B cell (primary cell): ENCODE data around the gene DDX27. TPM values are rescaled to one million over a fixed set of nuclear protein-coding genes. Genes with fewer than 3 reads are reported as not detected.

Experiments used
- ATAC-seq: fragments of 200-7000 bp; cut with Tn5 transposase; one replicate; pipeline ENCODE4 v1.10.0; 2021; ENCODE audit warnings: low read depth, mild to moderate bottlenecking, moderate number of reproducible peaks, moderate library complexity
- CTCF ChIA-PET: fragments of 350-600 bp; sonication (Branson Sonifier 250); formaldehyde crosslinking; loops from one replicate; lab custom pipeline; 2021; ENCODE audit warnings: antibody characterized with exemption, inconsistent platforms; lab: Charles Lee
- POLR2A ChIA-PET: fragments of 350-600 bp; sonication (Branson Sonifier 250); formaldehyde crosslinking; loops from one replicate; lab custom pipeline; 2021; ENCODE audit warnings: antibody characterized with exemption; lab: Charles Lee
- DNase-seq: peaks from one replicate; pipeline ENCODE4 v3.0.0; 2013
- H2AFZ ChIP-seq: 2 replicates; pipeline ENCODE4 v1.6.1; 2012; ENCODE audit warnings: mild to moderate bottlenecking, low read depth, low read length; ENCODE audit not compliant: insufficient read depth, poor library complexity, severe bottlenecking
- H3K27ac ChIP-seq, 2 donors: 1 replicate in 1 of 2; 2 replicates in 1 of 2; pipeline ENCODE4 v1.5.1; 2012 to 2013; ENCODE audit warnings: low read length in 2 of 2, mild to moderate bottlenecking in 2 of 2, moderate library complexity in 1 of 2
- H3K27me3 ChIP-seq, 4 experiments: fragments of 200-600 bp in 1 of 4; sonication (generic) in 1 of 4; replicated peaks in 1 of 4; 1 replicate in 2 of 4; 2 replicates in 2 of 4; pipeline versions ENCODE4 v1.6.1 to v1.7.0; 2013 to 2016; ENCODE audit warnings: low read length in 3 of 4, mild to moderate bottlenecking in 2 of 4, mixed read lengths in 1 of 4, moderate library complexity in 1 of 4; ENCODE audit not compliant: insufficient read depth in 4 of 4, control insufficient read depth in 3 of 4; ENCODE audit errors: control extremely low read depth in 1 of 4
- H3K36me3 ChIP-seq, 2 experiments: replicated peaks in 1 of 2; 1 replicate in 1 of 2; 2 replicates in 1 of 2; pipeline versions ENCODE4 v1.6.1 to v1.7.1; 2013; ENCODE audit warnings: low read length in 1 of 2; ENCODE audit not compliant: insufficient read depth in 2 of 2, control insufficient read depth in 1 of 2; ENCODE audit errors: control extremely low read depth in 1 of 2, extremely low read depth in 1 of 2
- H3K4me1 ChIP-seq, 2 donors: fragments of 200-600 bp in 1 of 2; sonication (generic) in 1 of 2; 1 replicate in 1 of 2; 2 replicates in 1 of 2; pipeline versions ENCODE4 v1.5.1 to v1.6.1; 2013 to 2017; ENCODE audit warnings: low read length in 2 of 2; ENCODE audit not compliant: control insufficient read depth in 2 of 2, insufficient read depth in 2 of 2
- H3K4me2 ChIP-seq: replicated peaks from 2 replicates; pipeline ENCODE3; 2012; ENCODE audit warnings: mild to moderate bottlenecking, low read depth, low read length; ENCODE audit not compliant: poor library complexity, severe bottlenecking
- H3K4me3 ChIP-seq, 5 experiments: fragments of 200-600 bp in 1 of 5; sonication (generic) in 1 of 5; 1 replicate in 3 of 5; 2 replicates in 2 of 5; pipeline versions ENCODE4 v1.5.1 to v1.7.0; 2011 to 2016; ENCODE audit warnings: low read length in 4 of 5, mild to moderate bottlenecking in 4 of 5, low read depth in 2 of 5, control low read depth in 1 of 5, moderate library complexity in 1 of 5; ENCODE audit not compliant: insufficient read depth in 1 of 5; ENCODE audit errors: control extremely low read depth in 1 of 5, extremely low read depth in 1 of 5
- H3K79me2 ChIP-seq: fragments of 200-600 bp; sonication (generic); one replicate; pipeline ENCODE4 v1.6.0; 2016; ENCODE audit warnings: low read length; ENCODE audit not compliant: control insufficient read depth, insufficient read depth
- H3K9ac ChIP-seq: fragments of 200-600 bp; sonication (generic); 2 replicates; pipeline ENCODE4 v1.6.1; 2017; ENCODE audit warnings: mild to moderate bottlenecking, low read length, moderate library complexity
- H3K9me3 ChIP-seq, 3 donors: one replicate each; pipeline versions ENCODE4 v1.6.1 to v1.7.1; 2013; ENCODE audit warnings: low read length in 2 of 3; ENCODE audit not compliant: control insufficient read depth in 2 of 3, insufficient read depth in 1 of 3; ENCODE audit errors: control extremely low read depth in 1 of 3
- H4K20me1 ChIP-seq: 2 replicates; pipeline ENCODE4 v1.6.0; 2012; ENCODE audit warnings: mild to moderate bottlenecking, low read length; ENCODE audit not compliant: insufficient read depth, control insufficient read depth, poor library complexity, severe bottlenecking
- H3K27ac Mint-ChIP-seq: one replicate; pipeline ENCODE4 v1.8.0; 2021; ENCODE audit warnings: mixed read lengths
- H3K27me3 Mint-ChIP-seq: one replicate; pipeline ENCODE4 v1.8.0; 2021; ENCODE audit warnings: mixed read lengths
- H3K4me1 Mint-ChIP-seq: one replicate; pipeline ENCODE4 v1.8.0; 2021; ENCODE audit warnings: mixed read lengths
- H3K4me3 Mint-ChIP-seq: one replicate; pipeline ENCODE4 v1.8.0; 2021; ENCODE audit warnings: mixed read lengths
- H3K9me3 Mint-ChIP-seq: one replicate; pipeline ENCODE4 v1.8.0; 2022; ENCODE audit warnings: mixed read lengths; ENCODE audit not compliant: insufficient read depth
- EZH2 ChIP-seq: IDR thresholded peaks from 2 replicates; pipeline ENCODE4 v1.6.1; 2012; ENCODE audit warnings: borderline replicate concordance, low read depth, mild to moderate bottlenecking, moderate library complexity, low read length; ENCODE audit not compliant: insufficient read depth, poor library complexity, severe bottlenecking
- WGBS: methylation state at CpG from one replicate; pipeline ENCODE4 v1.1.5; 2013; ENCODE audit warnings: missing lambda C conversion rate; ENCODE audit not compliant: insufficient coverage; 5-methylcytosine and 5-hydroxymethylcytosine counted together
- intact Hi-C: fragments of 100-400 bp; cut with micrococcal nuclease; formaldehyde crosslinking; loops from one replicate; pipeline ENCODE4 v1.10.0; 2022
- polyA plus RNA-seq: library from polyadenylated mRNA; depleted of rRNA; stranded (reverse); fragments of >200 nt; gene quantifications from 2 replicates; pipeline ENCODE4 v1.2.3, GENCODE V29; 2012
- total RNA-seq, 2 donors: library from RNA; stranded (reverse); fragments of 120-200 nt in 1 of 2; gene quantifications; 1 replicate in 1 of 2; 2 replicates in 1 of 2; pipeline versions ENCODE4 v1.2.3 to v1.2.4, GENCODE V29; 2013 to 2022
- TF ChIP-seq, protein P1 (sequence below): fragments of 200-600 bp; IDR thresholded peaks from one replicate; pipeline ENCODE4 v1.8.0; 2022; ENCODE audit warnings: antibody characterized with exemption, mild to moderate bottlenecking

DDX27 gene
- total and polyA plus RNA-seq, 2 donors (not counting 1 experiment from before 2014, with no cell fraction given) = 55.0 to 74.6 TPM

- DNase-seq (no peak), ATAC-seq (no peak)
- Mint-ChIP-seq H3K27me3 (no peaks in the 10 kb centered on the region), H3K9me3 (peaks cover 12% of the 10 kb centered on the region), H3K4me1 (peaks cover 58% of the 10 kb centered on the region), H3K27ac (peak overlapping the region; percentile 98), H3K4me3 (peak overlapping the region; percentile 99)
- Histone ChIP-seq H3K27me3 (no peaks in the 10 kb centered on the region), H3K4me3 (peak overlapping the region; percentile 38 to 98 (median 96)), H3K27ac (peak overlapping the region; percentile 77 to 98), H3K4me1 (peaks cover 46 to 59% of the 10 kb centered on the region in 2 donors), H3K9ac (peak overlapping the region; percentile 88), H4K20me1 (peaks cover 48% of the 10 kb centered on the region), H2AFZ (peak overlapping the region; percentile 75), H3K36me3 (peaks cover 3 to 52% of the 10 kb centered on the region in 2 experiments), H3K9me3 (peaks cover 1 to 31% (median 27%) of the 10 kb centered on the region in 3 donors), H3K4me2 (peak overlapping the region; percentile 74), H3K79me2 (peaks cover 78% of the 10 kb centered on the region)
- ChIA-PET CTCF (no interaction called here), POLR2A (interaction anchor here (0.7 to 1.6 kb wide), 5 partner anchors 9 to 1734 kb away, joined by 3 to 12 read pairs (median 4); partner anchors contain the start of genes CSE1L, RNF114 and STAU1)
- TF ChIP-seq EZH2 = no peak
- TF ChIP-seq, protein P1, sequence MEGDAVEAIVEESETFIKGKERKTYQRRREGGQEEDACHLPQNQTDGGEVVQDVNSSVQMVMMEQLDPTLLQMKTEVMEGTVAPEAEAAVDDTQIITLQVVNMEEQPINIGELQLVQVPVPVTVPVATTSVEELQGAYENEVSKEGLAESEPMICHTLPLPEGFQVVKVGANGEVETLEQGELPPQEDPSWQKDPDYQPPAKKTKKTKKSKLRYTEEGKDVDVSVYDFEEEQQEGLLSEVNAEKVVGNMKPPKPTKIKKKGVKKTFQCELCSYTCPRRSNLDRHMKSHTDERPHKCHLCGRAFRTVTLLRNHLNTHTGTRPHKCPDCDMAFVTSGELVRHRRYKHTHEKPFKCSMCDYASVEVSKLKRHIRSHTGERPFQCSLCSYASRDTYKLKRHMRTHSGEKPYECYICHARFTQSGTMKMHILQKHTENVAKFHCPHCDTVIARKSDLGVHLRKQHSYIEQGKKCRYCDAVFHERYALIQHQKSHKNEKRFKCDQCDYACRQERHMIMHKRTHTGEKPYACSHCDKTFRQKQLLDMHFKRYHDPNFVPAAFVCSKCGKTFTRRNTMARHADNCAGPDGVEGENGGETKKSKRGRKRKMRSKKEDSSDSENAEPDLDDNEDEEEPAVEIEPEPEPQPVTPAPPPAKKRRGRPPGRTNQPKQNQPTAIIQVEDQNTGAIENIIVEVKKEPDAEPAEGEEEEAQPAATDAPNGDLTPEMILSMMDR = no peak
- under 1% methylated on average over 20 of the region's 22 CpGs for WGBS
- intact Hi-C loops = loop anchor here (1.0 to 5.0 kb wide), 5 partner anchors 58 to 1920 kb away; partner anchors contain the start of genes ARFGEF2, CSE1L, DDX27 and STAU1
These were observed 58.5 kb downstream of the DDX27 start for GRCh38 chr20:49277786-49278035.

DNA sequence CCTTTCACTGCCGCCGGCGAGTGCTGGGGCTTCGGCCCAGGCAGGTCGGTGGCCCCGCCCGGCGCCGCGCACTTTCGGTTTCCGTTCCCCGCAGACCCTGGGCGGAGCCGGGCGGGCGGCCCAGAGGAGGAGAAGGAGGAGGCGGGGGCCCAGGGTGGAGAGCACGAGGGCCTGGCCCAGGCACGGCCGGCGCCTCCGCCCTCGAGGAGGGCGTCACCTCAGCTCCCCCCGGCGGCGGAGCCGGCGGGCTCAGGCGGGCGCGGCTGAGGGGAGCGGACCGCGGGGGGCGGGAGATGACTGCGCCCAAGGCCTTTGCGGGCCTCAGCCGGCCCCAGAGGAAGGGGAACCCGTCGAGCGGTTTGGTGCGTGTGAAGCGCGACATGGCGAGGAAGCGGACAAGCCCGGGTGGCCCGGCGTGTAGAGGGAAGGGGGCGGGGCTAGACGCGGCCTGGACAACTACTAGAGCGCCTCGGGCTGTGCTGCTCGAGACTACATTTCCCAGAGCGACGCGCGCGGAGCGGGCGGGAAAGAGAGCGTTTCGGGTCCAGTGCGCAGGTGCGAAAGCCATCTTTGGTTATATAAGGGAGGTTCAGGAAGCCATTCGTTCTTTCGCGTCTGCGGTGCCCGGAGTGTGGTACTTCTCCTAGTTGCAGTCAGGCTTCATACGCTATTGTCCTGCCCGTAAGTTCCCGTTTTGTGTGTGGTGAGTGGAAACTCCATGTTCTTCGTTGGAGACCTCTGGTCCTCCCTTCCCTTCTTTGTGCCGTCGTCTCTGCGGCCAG lies 59.0 kb downstream of the DDX27 start, which contains the start of gene ZNFX1:
Gene ZNFX1 (minus strand): TSS at position 22 of the 782 bp plus-strand sequence. CDS start 2,218 bp downstream, outside the sequence.
- peaks cover 53% of the 10 kb centered on the region for H4K20me1 ChIP-seq
- H3K4me1 ChIP-seq = peaks cover 50 to 64% of the 10 kb centered on the region in 2 donors
- DNase-seq (peak; percentile 100), ATAC-seq (peak; percentile 82)
- CTCF ChIA-PET = no interaction called here
- peaks cover 3 to 57% of the 10 kb centered on the region in 2 experiments for H3K36me3 ChIP-seq
- peak within 1 kb of the TSS; percentile 75 for H2AFZ ChIP-seq
- peak within 1 kb of the TSS; percentile 99 for H3K4me3 Mint-ChIP-seq
- H3K27ac ChIP-seq = peak within 1 kb of the TSS; percentile 89 to 98
- peak within 1 kb of the TSS; percentile 98 for H3K27ac Mint-ChIP-seq
- WGBS = under 1% methylated on average over 75 of the region's 80 CpGs
- POLR2A ChIA-PET = interaction anchor here (0.8 to 1.6 kb wide), 7 partner anchors 9 to 658 kb away, joined by 3 to 12 read pairs (median 4); partner anchors contain the start of genes CSE1L, RNF114 and STAU1
- peak within 1 kb of the TSS; percentile 78 to 100 (median 96) for H3K4me3 ChIP-seq
- H3K9me3 ChIP-seq = peaks cover 1 to 36% (median 32%) of the 10 kb centered on the region in 3 donors
- intact Hi-C loops = loop anchor here (1.0 to 5.0 kb wide), 5 partner anchors 59 to 1921 kb away; partner anchors contain the start of genes ARFGEF2, CSE1L, DDX27 and STAU1
- no peaks in the 10 kb centered on the region for H3K27me3 ChIP-seq
- H3K9ac ChIP-seq = peak within 1 kb of the TSS; percentile 88
- H3K9me3 Mint-ChIP-seq = peaks cover 14% of the 10 kb centered on the region
- peaks cover 83% of the 10 kb centered on the region for H3K79me2 ChIP-seq
- no peaks in the 10 kb centered on the region for H3K27me3 Mint-ChIP-seq
- peaks cover 62% of the 10 kb centered on the region for H3K4me1 Mint-ChIP-seq
- TF ChIP-seq EZH2 = no peak
- TF ChIP-seq, protein P1 = no peak
- H3K4me2 ChIP-seq = peak within 1 kb of the TSS; percentile 74
